Measurements from ENCODE around the gene NGB.

- TF ChIP-seq CTCF (conservative IDR thresholded peaks at IDR 0.05): no peak
- TF ChIP-seq ZFX (IDR thresholded peaks at IDR 0.05): no peak
Measured at GRCh38 chr14:77222546-77223225, 48.3 kb downstream of the NGB start.
